HG02840 (cell line): ENCODE data around the gene DNAJB5.

Source experiments
- ATAC-seq: cut with Tn5 transposase; IDR thresholded peaks from one replicate; pipeline ENCODE4 v1.9.1; 2021; ENCODE audit warnings: mild to moderate bottlenecking, moderate library complexity, moderate number of reproducible peaks; ENCODE audit not compliant: unreplicated experiment, low FRiP score

Gene DNAJB5

DNA sequence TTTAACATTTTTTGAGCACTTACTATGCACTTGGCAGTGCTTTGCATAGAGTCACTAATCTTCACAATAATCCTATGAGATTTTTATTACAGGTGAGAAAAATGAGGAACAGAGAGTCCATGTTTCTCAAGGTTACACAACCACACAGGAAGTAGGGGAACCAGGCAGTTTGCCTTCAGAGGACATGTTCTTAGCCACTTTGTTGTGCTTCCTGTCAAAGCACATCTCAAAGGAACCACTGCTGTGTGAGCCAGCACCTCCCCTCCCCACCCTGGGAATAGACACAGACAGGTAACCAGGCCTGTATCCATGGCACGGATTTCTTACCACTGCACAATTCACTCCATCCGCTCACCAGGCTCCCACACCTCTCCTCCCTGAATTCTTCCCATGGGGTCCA, 6.3 kb upstream of the DNAJB5 start:
- no peak for ATAC-seq

DNA sequence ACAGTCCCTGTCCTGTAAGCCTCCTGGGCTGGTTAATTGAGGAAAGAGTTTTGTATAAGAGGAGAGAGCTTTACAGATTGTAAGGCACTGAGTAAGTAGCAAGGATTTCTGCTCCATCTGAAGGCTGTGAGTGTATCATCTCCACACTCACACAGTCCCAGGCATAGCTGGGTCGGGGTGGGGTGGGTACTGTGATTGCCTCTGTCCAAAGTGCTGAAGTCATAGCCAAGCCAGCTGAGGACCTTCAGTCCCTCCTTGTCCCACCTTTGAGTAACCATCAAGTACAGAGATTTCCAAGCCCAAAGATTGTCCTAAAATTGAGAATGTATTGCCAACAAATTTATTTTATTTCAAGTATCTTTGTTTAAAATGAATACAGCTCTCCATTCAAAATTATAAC, 5.5 kb upstream of the DNAJB5 start:
- no peak for ATAC-seq

DNA sequence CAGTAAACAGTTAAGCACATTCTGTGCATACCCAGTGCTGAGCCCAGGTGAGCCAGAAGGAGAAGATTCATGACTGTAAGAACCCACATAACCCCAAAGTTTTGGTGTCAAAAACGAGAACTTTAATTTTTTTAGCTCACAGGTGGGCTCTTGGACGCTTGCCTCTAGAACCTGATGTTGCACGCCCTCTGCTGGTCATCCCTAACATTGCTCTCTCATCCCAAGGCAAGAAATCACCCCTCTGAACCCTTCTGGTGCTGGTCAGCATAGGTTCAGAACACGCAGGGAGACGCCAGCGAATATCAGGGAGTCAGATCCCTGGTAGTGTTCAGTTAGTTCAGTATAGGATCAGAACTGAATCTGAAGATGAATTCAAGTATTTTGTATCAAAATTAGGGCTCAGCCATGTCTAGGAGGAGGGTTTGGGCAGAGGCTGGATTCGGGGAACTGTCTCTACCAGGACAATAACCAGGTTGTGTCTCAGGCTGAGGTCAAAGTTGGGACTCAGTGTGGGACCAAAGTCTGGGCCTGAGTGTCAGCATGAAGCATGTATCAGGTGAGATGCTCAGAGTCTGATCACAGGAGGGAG, 4.1 kb upstream of the DNAJB5 start:
- ATAC-seq, result no peak

DNA sequence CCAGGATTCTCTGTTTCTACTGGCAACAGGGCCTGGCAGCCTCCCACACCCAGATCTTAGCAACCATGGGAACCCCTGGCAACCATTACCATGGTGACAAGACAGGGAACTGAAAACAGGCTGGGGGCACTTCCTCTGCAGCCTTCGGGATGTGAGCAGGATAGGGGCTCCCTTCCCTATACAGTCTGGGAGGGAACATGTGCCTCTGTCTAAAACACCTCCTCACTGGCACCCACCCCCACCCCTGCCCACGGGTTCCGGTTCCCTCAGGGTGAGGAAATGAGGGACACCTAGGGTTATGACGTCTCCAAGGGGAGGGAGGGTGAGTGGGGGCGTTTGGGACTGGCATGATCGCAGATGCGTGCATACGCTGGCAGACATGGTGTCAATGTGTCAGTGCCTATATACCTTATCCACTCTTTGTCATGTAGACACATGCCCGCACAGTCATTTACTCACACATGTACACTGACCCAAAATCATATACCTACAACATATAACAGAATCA, 3.0 kb upstream of the DNAJB5 start:
- no peak for ATAC-seq

DNA sequence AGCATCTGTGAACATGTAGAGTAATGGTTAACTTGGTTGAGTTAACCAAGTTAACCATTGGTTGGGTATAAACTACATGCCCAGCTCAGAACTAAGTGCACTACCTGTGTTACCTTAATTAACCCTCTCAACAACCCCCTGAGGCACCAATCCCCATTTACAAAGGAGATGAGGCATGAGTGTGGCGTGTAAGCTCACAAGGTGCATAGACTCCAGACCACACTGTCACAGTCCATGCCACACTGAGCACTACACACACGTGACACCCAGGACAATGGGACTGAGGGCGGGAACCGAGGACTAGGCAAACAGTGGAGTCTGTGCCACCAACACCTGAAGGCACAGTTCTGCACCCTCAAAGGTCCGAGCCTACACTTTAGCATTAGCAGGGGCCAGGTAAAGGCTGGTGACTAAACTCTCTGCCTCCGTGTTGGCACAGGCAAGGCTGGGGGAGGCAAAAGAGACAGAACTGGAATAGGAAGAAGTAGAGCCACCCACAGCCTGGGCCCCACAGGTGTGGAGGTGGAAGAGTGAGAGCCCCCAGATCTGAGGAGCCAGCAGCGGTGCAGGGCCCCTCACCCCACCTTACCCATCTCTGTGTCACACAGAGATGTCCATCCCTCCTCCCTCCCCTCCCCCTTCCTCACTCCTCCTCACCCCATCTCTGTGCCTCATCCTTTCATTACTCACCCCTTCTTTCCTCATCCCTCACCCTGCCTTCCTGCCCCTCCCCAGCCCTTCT, 2.2 kb upstream of the DNAJB5 start:
- ATAC-seq, result no peak

DNA sequence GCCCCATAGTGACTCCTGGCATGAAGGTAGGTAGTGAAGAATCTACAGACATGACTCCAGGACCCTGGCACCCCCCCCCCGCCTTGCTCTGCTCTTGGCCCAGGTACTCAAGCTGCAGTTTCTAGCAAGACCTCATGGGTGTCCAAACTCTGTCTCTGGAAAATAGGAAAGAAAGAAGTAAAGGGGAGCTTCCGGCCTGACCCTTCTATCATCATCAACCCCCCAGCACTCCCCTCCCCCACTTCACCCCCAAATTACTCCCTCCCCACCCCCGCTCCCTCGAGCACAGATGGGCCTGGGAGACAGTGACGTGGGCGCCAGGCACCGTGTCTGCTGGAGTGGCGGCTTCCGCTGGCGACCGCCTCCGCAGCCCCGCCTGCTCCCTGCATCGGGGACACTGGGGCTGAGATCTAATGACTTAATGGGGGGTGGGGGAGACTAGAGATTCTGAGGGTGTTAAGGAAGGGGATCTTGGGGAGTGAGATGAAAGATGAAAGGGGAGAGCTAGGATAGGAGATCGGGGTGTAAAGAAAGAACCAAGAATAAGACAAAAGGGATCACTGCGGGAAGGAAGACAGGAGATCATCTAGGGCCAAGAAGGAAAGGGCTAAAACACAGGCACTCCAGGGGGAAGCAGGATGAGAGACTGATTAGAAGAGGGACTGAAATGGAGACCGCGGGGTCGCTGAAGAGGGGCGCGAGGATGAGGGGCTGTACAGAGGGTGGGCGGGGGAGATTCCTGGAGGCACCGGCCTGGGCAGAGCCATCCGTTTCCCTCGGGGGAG, 1.1 kb upstream of the DNAJB5 start:
- no peak for ATAC-seq

DNA sequence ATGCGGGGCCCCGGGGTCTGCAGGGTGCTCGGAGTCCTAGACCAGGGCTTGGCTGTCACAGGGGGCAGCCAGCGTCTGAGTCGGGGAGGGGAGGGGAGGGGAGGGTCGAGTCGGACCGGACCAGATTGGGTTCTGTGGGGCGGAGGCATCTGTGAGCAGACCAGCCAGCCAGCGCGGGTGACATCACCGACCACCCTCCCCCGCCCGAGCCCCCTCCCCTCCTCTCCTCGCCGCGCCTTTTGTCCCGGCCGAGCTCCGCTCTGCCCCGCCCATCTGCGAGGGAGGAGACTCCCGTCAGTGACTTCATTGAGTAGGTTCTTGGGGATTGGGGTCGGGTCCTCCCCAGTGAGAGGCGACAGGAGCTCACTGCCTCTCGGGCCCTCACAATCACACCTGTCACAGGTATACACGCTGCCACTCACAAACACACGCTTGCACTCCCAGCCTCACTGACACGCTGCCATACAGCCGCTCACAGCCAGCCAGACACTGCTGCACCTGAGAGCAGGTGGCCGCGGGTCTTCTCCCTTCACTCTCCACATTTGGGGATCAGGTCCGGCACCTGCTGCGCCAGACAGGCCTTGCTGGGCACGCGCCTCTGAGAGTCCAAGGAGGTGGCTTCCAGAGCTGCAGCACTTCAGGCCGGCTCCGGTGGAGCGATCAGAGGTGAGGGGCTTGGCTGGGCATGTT, 546 bp downstream of the DNAJB5 start:
- no peak for ATAC-seq

DNA sequence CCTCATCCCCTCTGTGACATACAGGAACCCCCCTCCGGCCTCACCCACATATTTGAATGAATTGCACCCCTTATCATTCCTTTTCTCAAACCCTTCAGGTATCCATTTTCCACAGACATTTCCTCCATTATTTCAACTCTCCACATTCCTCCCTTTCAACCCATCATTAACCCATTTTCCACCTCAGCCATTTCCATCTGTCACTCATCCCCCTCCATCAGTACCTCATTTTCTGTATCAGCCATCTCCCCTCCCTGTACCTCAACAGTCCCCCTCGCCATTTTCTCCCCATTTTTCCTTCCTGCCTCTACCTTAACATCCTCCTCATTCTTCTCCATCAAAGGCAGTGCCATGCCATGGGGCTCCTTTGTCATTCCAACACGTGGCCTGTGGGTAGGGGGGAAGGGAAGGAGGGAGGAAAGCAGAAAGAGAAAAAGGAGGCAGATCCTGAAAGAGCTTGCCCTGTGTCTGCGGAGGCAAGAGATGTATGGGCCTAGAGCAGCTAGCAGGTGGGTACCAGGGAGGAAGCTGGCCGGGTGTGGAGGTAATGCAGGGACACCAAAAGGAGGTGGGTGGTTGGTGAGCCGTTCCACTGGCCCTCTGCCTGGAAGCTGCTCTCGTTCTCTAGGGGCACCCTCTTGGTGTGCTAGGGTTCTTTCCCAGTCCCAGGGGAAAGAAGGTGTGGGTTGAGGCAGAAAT, 1.5 kb downstream of the DNAJB5 start:
- no peak for ATAC-seq

DNA sequence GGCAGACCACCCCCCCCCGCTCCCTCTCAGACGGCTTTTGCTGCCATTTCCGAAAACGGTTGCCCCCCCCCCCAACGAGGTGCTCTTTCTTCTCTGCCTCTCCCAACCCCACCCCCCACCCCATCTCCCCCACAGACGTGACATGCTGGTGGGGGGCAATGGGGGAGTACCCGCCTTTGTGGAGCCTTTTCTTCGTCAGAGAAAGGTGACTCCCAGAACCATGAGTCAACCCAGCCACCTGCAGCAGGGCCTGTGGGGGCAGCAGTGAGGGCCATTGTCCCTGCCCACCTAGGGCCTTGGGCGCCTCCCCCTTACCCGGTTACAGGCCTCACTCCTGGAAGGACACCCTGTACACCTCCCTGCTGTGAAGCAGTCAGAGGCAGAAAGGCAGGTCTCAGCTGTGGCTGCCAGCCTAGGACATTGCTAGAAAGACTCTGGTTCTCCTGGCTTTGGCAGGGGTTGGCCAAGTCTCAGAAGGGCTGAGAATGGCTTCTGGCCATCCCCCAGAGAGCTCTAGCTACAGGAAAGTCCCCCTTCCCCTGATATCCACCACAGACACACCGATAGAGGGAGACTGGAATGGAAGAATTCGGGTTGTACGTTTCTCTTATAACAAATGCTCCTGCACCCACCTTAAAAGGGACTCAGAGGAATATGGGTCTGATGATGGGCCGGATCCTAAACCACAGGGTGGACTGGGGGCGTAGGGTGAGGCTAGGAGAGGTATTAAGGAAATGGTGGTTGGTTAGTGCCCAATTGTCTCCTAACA, 2.2 kb downstream of the DNAJB5 start:
- ATAC-seq, result no peak

DNA sequence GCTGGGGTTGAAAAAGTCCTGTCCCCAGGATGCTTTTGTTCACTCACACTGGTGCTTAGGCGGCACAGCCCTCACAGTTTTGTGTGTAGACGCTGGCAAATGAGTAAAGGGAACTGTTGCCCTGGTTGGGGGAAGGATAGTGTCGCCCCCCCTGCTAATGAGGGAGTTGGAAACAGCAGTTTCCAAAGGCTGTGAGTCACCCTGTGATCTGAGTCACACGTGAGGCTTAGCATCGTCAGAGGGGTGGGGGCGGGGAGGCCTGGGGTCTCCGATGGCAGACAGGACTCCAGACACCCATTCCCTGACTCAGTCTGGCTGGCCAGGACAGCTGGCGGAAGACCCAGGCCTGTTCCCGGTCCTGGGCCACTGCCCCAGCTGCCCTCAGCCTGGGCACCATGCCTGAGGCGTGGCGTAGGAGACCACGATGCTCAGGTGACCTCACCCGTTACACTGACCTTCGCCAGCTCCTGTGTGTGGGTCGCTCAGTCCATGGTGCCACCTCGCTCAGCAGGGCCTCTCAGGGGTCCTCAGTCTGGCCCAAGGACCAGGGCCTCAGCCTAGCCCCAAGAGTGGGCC, 2.9 kb downstream of the DNAJB5 start:
- no peak for ATAC-seq

DNA sequence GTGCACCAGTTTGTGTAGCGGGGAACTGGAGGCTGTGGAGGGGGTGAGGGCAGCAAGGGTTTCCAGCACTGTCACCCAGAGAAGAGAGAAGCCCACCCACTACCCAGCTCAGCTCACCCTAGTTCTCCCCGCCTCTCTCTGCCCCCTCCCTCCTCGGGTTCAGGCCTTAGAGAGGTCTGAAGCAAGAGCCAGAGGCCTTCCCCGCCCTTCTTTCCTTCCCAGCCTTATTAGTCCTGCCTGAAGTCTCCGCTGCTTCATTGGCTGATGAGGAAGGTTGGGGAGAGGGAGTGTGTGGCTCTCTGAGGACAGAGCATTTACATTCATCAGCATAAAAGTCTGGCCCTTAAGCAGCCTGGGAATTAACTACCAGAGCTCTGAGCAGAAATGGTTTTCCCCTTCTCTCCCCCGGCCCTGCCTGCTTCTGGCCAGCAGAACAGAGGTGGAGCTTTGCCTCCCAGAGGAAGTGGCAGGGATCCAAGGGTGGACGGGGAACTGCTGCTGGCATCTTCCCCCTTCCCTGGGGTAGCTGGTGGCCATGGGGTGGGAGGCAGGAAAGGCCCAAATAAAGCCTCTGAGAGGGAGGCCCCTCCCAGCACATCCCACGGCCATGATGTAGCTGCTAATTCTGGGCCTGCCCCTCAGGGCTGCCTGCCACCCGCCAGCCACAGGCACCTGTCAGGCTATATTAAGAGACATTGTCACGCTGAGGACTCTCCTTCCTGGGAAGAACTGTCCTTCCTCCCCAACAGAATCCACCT, 4.1 kb downstream of the DNAJB5 start:
- ATAC-seq, result no peak

DNA sequence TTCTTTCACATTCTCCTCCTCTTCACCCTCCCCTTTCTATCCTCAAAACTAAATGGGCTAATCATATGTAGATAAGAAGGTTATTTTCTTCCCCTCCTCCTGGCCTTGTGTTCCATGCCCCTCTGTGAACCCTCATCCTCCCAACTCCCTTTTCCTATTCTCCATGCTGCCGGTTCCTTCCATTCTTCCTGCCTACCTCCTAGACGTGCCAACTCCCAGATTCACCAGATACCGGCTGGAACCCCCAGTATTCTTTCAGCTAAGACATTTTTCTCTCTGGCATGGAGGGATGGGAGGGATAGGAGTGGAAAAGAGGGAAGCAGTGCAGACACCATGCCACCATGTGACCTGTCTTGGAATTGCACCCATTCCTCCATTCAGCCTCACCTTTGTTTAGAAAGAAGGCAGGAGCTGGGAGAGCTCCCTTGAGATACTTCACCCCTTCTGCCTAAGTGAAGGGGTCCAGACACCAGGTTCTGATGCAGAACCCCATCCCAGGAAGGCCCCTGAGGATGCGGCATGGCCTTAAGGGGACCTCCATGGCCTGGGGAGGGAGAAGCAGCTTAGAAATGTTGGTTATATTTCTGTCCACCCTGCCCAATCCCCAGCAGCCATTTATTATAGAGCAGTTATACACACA, 4.8 kb downstream of the DNAJB5 start:
- no peak for ATAC-seq

DNA sequence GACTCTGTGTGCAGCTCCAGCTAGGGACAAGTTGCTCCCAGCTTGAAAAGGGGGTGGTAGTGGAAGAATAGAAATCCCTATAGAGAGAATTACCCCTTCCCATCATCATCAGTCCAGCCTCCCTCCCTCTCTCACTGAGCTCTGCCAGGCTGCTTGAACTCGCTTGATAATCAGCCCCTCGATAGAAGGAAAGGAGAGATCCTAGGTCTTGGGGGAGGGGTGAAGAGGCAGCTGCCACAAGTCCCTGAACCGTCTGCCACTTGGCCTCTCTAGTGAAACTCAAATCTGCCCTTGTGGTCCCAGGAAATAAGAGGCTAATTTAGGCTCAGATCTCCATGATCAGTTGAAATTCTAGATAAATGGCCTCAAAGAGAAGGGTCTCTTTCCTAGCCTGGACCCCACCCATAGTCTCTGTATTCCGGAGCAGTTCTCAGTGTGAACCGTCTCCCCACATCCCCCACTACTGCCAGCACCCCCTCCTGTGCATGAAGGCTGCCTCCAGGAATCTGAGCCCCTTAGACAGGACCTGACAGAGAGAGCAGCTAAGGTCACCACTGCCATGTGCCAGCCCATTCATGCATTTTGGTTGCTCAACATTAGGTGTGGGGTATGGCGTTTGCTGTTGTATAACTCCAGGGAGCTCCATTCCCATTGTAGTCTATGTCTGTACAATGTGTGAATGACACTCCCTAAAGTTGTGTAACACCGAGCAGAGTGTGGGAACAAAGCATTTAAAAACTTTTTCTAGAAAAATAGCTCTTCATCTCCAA, 5.5 kb downstream of the DNAJB5 start:
- no peak for ATAC-seq

DNA sequence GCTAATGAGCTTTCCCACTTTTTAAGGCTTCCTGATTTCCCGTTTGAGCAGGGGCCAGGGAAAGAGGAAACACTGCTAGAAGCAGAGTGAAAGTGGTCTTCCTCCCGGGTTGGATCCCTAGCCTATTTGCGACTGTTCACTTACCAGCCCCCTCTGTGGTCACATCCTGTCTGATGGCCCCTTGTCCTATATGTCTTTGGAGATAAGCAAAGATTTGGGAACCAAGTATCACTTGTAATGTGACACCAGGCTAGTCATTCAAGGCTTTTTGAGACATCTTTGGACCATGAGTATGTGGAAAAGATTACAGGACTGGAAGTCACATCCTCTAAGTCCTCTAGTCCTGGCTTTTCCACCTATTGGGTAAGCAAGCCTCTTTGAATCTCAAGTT, 6.1 kb downstream of the DNAJB5 start:
- ATAC-seq, result no peak

DNA sequence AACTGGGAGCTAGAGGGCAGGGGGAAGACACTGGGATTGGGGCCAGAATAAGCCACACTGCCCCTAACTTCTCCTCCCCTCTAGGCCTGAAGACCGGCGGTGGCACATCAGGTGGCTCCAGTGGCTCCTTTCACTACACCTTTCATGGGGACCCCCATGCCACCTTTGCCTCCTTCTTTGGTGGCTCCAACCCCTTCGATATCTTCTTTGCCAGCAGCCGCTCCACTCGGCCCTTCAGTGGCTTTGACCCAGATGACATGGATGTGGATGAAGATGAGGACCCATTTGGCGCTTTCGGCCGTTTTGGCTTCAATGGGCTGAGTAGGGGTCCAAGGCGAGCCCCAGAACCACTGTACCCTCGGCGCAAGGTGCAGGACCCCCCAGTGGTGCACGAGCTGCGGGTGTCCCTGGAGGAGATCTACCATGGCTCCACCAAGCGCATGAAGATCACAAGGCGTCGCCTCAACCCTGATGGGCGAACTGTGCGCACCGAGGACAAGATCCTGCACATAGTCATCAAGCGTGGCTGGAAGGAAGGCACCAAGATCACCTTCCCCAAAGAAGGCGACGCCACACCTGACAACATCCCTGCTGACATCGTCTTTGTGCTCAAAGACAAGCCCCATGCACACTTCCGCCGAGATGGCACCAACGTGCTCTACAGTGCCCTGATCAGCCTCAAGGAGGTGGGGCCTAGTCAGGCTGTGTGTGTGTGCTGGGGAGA, 6.8 kb downstream of the DNAJB5 start:
- ATAC-seq, result no peak

DNA sequence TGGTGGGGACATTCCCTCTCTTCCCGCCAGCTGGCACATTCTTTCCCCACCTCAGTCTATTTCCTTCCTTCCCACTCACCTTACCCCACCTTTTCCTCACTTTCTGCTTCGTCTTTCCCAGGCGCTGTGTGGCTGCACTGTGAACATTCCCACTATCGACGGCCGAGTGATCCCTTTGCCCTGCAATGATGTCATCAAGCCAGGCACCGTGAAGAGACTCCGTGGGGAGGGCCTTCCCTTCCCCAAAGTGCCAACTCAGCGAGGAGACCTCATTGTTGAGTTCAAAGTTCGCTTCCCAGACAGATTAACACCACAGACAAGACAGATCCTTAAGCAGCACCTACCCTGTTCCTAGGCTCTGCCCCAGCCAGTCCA, 7.3 kb downstream of the DNAJB5 start:
- ATAC-seq, result no peak

DNA sequence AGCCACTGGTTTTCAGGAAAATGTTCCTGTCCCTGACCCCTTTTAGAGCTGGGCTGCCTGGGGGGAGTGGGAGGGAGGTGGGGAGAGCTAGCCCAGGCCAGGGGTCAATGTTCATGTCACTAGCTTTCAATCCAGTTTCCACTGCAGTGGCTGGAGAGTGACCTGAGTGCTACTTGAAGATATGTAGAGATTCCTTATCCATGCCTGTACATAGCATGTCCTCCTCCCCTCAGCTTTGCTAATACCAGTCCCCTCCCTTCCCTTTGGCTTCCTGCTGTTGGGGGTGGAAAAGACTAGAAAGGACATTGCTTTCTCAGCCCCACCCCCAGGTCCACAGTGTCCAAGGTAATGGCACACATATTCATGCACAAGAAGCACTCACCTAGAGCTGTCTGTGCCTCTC, 7.8 kb downstream of the DNAJB5 start:
- ATAC-seq, result no peak
